ENCODE data around the gene DIAPH3. TPM values are rescaled to one million over a fixed set of nuclear protein-coding genes. Genes with fewer than 3 reads are reported as not detected.
A peak's percentile ranks its signal among the peaks of the same experiment; 100 is the strongest.

The DIAPH3 gene
- total RNA-seq, 2 experiments from 2014 or later = 28.5 to 29.3 TPM

GRCh38 chr13:59750860-59751259 lies 412.9 kb downstream of the DIAPH3 start:
- intact Hi-C loops (cut with DNase I, micrococcal nuclease) = no loop called here
- ChIA-PET POLR2A (no interaction called here), CTCF (no interaction called here)
- H3K4me1 Mint-ChIP-seq = peaks cover 2% of the 10 kb centered on the region
- no peaks in the 10 kb centered on the region for H3K27me3 Mint-ChIP-seq
- DNase-seq (no peak), ATAC-seq (no peak)
- H3K9me3 Mint-ChIP-seq (ENCODE audit: low read depth) = no peaks in the 10 kb centered on the region
- H3K27ac Mint-ChIP-seq = no peak overlapping the region
- H3K36me3 Mint-ChIP-seq (ENCODE audit: low read depth) = no peaks in the 10 kb centered on the region
- no peak overlapping the region for H3K4me3 Mint-ChIP-seq

GRCh38 chr13:59748046-59748445 lies 415.7 kb downstream of the DIAPH3 start:
- intact Hi-C loops (cut with DNase I, micrococcal nuclease) = no loop called here
- H3K4me3 Mint-ChIP-seq = no peak overlapping the region
- no peak overlapping the region for H3K27ac Mint-ChIP-seq
- no peaks in the 10 kb centered on the region for H3K27me3 Mint-ChIP-seq
- no peaks in the 10 kb centered on the region for H3K9me3 Mint-ChIP-seq (ENCODE audit: low read depth)
- no peak for ATAC-seq
- no peaks in the 10 kb centered on the region for H3K36me3 Mint-ChIP-seq (ENCODE audit: low read depth)
- no peak for DNase-seq
- POLR2A ChIA-PET = no interaction called here
- CTCF ChIA-PET = no interaction called here
- peaks cover 8% of the 10 kb centered on the region for H3K4me1 Mint-ChIP-seq

GRCh38 chr13:59747529-59747928 lies 416.2 kb downstream of the DIAPH3 start:
- Mint-ChIP-seq H3K4me1 (peaks cover 8% of the 10 kb centered on the region), H3K4me3 (no peak overlapping the region), H3K27ac (no peak overlapping the region), H3K36me3 (ENCODE audit: low read depth) (no peaks in the 10 kb centered on the region), H3K27me3 (no peaks in the 10 kb centered on the region), H3K9me3 (ENCODE audit: low read depth) (no peaks in the 10 kb centered on the region)
- POLR2A ChIA-PET = no interaction called here
- intact Hi-C loops (cut with DNase I, micrococcal nuclease) = no loop called here
- ATAC-seq (peak; percentile 47), DNase-seq (no peak)
- CTCF ChIA-PET = no interaction called here

- ATAC-seq (peak; percentile 47), DNase-seq (no peak)
- Mint-ChIP-seq H3K4me1 (peaks cover 8% of the 10 kb centered on the region), H3K36me3 (ENCODE audit: low read depth) (no peaks in the 10 kb centered on the region), H3K27ac (no peak overlapping the region), H3K9me3 (ENCODE audit: low read depth) (no peaks in the 10 kb centered on the region), H3K27me3 (no peaks in the 10 kb centered on the region), H3K4me3 (no peak overlapping the region)
- CTCF ChIA-PET = interaction anchor here (1.2 kb wide), 1 partner anchor 21 kb away, joined by 3 read pairs; no protein-coding TSS in a partner anchor
- POLR2A ChIA-PET = no interaction called here
- intact Hi-C loops (cut with DNase I, micrococcal nuclease) = no loop called here
Measured at GRCh38 chr13:59746291-59746962, 417.3 kb downstream of the DIAPH3 start.

- no peak for ATAC-seq
- Mint-ChIP-seq H3K27ac (no peak overlapping the region), H3K36me3 (ENCODE audit: low read depth) (no peaks in the 10 kb centered on the region), H3K4me1 (peaks cover 8% of the 10 kb centered on the region), H3K9me3 (ENCODE audit: low read depth) (no peaks in the 10 kb centered on the region), H3K4me3 (no peak overlapping the region), H3K27me3 (no peaks in the 10 kb centered on the region)
- no peak for DNase-seq
- CTCF ChIA-PET = interaction anchor here (1.2 kb wide), 1 partner anchor 20 kb away, joined by 3 read pairs; no protein-coding TSS in a partner anchor
- POLR2A ChIA-PET = no interaction called here
- intact Hi-C loops (cut with DNase I, micrococcal nuclease) = no loop called here
Measured at GRCh38 chr13:59745392-59745788, 418.3 kb downstream of the DIAPH3 start.

GRCh38 chr13:59744747-59745391 lies 418.9 kb downstream of the DIAPH3 start:
- Mint-ChIP-seq H3K27ac (no peak overlapping the region), H3K36me3 (ENCODE audit: low read depth) (no peaks in the 10 kb centered on the region), H3K4me3 (no peak overlapping the region), H3K9me3 (ENCODE audit: low read depth) (no peaks in the 10 kb centered on the region), H3K4me1 (peaks cover 8% of the 10 kb centered on the region), H3K27me3 (no peaks in the 10 kb centered on the region)
- ChIA-PET CTCF (interaction anchor here (0.6 kb wide), 1 partner anchor 293 kb away, joined by 4 read pairs; no protein-coding TSS in a partner anchor), POLR2A (no interaction called here)
- DNase-seq (no peak), ATAC-seq (no peak)
- intact Hi-C loops (cut with DNase I, micrococcal nuclease) = no loop called here

- Mint-ChIP-seq H3K4me1 (peaks cover 8% of the 10 kb centered on the region), H3K9me3 (ENCODE audit: low read depth) (no peaks in the 10 kb centered on the region), H3K36me3 (ENCODE audit: low read depth) (no peaks in the 10 kb centered on the region), H3K27ac (no peak overlapping the region), H3K27me3 (no peaks in the 10 kb centered on the region), H3K4me3 (no peak overlapping the region)
- intact Hi-C loops (cut with DNase I, micrococcal nuclease) = no loop called here
- CTCF ChIA-PET = no interaction called here
- ATAC-seq = no peak
- DNase-seq = no peak
- POLR2A ChIA-PET = no interaction called here
Measured at GRCh38 chr13:59743195-59743594, 420.5 kb downstream of the DIAPH3 start.

GRCh38 chr13:59742467-59742866 lies 421.3 kb downstream of the DIAPH3 start:
- intact Hi-C loops (cut with DNase I, micrococcal nuclease) = no loop called here
- CTCF ChIA-PET = no interaction called here
- no peaks in the 10 kb centered on the region for H3K36me3 Mint-ChIP-seq (ENCODE audit: low read depth)
- H3K27me3 Mint-ChIP-seq = no peaks in the 10 kb centered on the region
- H3K9me3 Mint-ChIP-seq (ENCODE audit: low read depth) = no peaks in the 10 kb centered on the region
- DNase-seq (no peak), ATAC-seq (no peak)
- POLR2A ChIA-PET = no interaction called here
- H3K4me3 Mint-ChIP-seq = no peak overlapping the region
- H3K27ac Mint-ChIP-seq = no peak overlapping the region
- peaks cover 8% of the 10 kb centered on the region for H3K4me1 Mint-ChIP-seq

- H3K36me3 Mint-ChIP-seq (ENCODE audit: low read depth) = no peaks in the 10 kb centered on the region
- POLR2A ChIA-PET = no interaction called here
- CTCF ChIA-PET = no interaction called here
- H3K27me3 Mint-ChIP-seq = no peaks in the 10 kb centered on the region
- H3K4me1 Mint-ChIP-seq = no peaks in the 10 kb centered on the region
- H3K4me3 Mint-ChIP-seq = no peak overlapping the region
- ATAC-seq (no peak), DNase-seq (no peak)
- intact Hi-C loops (cut with DNase I, micrococcal nuclease) = no loop called here
- H3K27ac Mint-ChIP-seq = no peak overlapping the region
- H3K9me3 Mint-ChIP-seq (ENCODE audit: low read depth) = no peaks in the 10 kb centered on the region
Measured at GRCh38 chr13:59738921-59739320, 424.8 kb downstream of the DIAPH3 start.

GRCh38 chr13:59734393-59734792 lies 429.3 kb downstream of the DIAPH3 start:
- no peak overlapping the region for H3K4me3 Mint-ChIP-seq
- ATAC-seq (peak; percentile 70), DNase-seq (no peak)
- H3K36me3 Mint-ChIP-seq (ENCODE audit: low read depth) = no peaks in the 10 kb centered on the region
- no peak overlapping the region for H3K27ac Mint-ChIP-seq
- no peaks in the 10 kb centered on the region for H3K27me3 Mint-ChIP-seq
- ChIA-PET POLR2A (no interaction called here), CTCF (no interaction called here)
- H3K4me1 Mint-ChIP-seq = no peaks in the 10 kb centered on the region
- no peaks in the 10 kb centered on the region for H3K9me3 Mint-ChIP-seq (ENCODE audit: low read depth)
- intact Hi-C loops (cut with DNase I, micrococcal nuclease) = no loop called here

GRCh38 chr13:59733744-59734143 lies 430.0 kb downstream of the DIAPH3 start:
- ChIA-PET POLR2A (no interaction called here), CTCF (no interaction called here)

GRCh38 chr13:59730026-59730425 lies 433.7 kb downstream of the DIAPH3 start:
- Mint-ChIP-seq H3K27me3 (no peaks in the 10 kb centered on the region), H3K4me3 (no peak overlapping the region), H3K9me3 (ENCODE audit: low read depth) (no peaks in the 10 kb centered on the region), H3K36me3 (ENCODE audit: low read depth) (no peaks in the 10 kb centered on the region), H3K27ac (no peak overlapping the region), H3K4me1 (no peaks in the 10 kb centered on the region)
- POLR2A ChIA-PET = no interaction called here
- intact Hi-C loops (cut with DNase I, micrococcal nuclease) = no loop called here
- DNase-seq = no peak
- CTCF ChIA-PET = no interaction called here
- ATAC-seq = no peak

More at GRCh38 chr13:59733744-59734143, 430.0 kb downstream of the DIAPH3 start:
- no peaks in the 10 kb centered on the region for H3K36me3 Mint-ChIP-seq (ENCODE audit: low read depth)
- no peak for ATAC-seq
- no peak overlapping the region for H3K27ac Mint-ChIP-seq
- no peak for DNase-seq
- H3K9me3 Mint-ChIP-seq (ENCODE audit: low read depth) = no peaks in the 10 kb centered on the region
- H3K4me1 Mint-ChIP-seq = no peaks in the 10 kb centered on the region
- no peaks in the 10 kb centered on the region for H3K27me3 Mint-ChIP-seq
- no peak overlapping the region for H3K4me3 Mint-ChIP-seq
- intact Hi-C loops (cut with DNase I, micrococcal nuclease) = no loop called here

Data from activated CD4-positive, alpha-beta T cell treated with anti-CD3 and anti-CD28 coated beads for 36 hours (primary cell).